ENCODE data around the gene CTF1. TPM values are rescaled to one million over a fixed set of nuclear protein-coding genes. Genes with fewer than 3 reads are reported as not detected.
A peak's percentile ranks its signal among the peaks of the same experiment; 100 is the strongest.
"Not testable (repeated sequence)": the region's sequence is repeated elsewhere in the genome, so short reads cannot be mapped to it uniquely, and the experiment has no call there.

The CTF1 gene
- total and polyA plus RNA-seq, 2 experiments from 2014 or later = 4.9 to 14.0 TPM

DNA sequence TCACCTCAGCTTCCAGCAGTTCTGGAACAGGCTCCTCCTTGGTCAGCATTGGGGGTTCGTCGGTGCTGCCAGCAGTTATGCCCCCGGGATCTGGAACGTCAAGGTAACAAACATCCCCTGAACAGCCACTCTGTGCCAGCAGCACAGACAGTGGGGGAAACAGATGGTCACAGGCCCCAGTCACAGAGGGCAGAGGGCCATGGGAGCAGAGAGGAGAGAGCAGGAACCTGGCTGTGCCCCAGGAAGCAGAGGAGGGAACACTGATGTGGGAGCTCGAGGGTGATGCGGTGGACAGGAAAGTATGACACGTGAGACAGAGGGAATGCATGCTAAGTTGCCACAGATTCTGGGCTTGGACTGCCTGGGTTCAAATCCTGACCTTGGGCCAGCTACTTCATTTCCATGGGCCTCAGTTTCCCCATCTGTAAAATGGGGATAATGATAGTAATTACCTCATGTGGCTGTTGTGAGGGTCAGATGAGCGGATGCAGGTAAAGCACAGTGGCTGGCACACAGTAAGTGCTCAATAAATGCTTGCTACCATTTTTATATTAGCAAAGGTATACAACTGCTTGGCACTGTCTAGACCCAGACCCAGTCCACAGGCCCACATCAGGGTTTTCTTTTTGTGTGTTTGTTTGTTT, 7.4 kb upstream of the CTF1 start:
- peaks cover 7% of the 10 kb centered on the region for H3K4me1 ChIP-seq (ENCODE audit: low read depth)
- no peaks in the 10 kb centered on the region for H3K9me3 ChIP-seq (ENCODE audit: low read depth)
- no peak for DNase-seq (ENCODE audit: low read depth in 1 of 2, low spot score in 1 of 2)
- H3K4me3 ChIP-seq = no peak overlapping the region
- no peak for TF ChIP-seq CTCF (IDR thresholded peaks at IDR 0.05; ENCODE audit: low read depth, low read length)
- no peak overlapping the region for H3K27ac ChIP-seq
- H3K27me3 ChIP-seq = no peaks in the 10 kb centered on the region
- peaks cover 11% of the 10 kb centered on the region for H3K36me3 ChIP-seq

- no peak overlapping the region for H3K4me3 ChIP-seq
- no peak overlapping the region for H3K27ac ChIP-seq
- H3K9me3 ChIP-seq (ENCODE audit: low read depth) = no peaks in the 10 kb centered on the region
- no peak for DNase-seq (ENCODE audit: low read depth in 1 of 2, low spot score in 1 of 2)
- H3K36me3 ChIP-seq = peaks cover 11% of the 10 kb centered on the region
- no peaks in the 10 kb centered on the region for H3K27me3 ChIP-seq
- TF ChIP-seq CTCF (IDR thresholded peaks at IDR 0.05; ENCODE audit: low read depth, low read length) = no peak
- H3K4me1 ChIP-seq (ENCODE audit: low read depth) = peaks cover 12% of the 10 kb centered on the region
Measured at GRCh38 chr16:30889721-30890120, 6.7 kb upstream of the CTF1 start.

GRCh38 chr16:30891043-30891823, 5.2 kb upstream of the CTF1 start:
- not testable (repeated sequence) for H3K27me3 ChIP-seq; H3K4me3 ChIP-seq; H3K9me3 ChIP-seq (ENCODE audit: low read depth); DNase-seq (ENCODE audit: low read depth in 1 of 2, low spot score in 1 of 2); H3K27ac ChIP-seq
- Histone ChIP-seq H3K36me3 (peaks cover 11% of the 10 kb centered on the region), H3K4me1 (ENCODE audit: low read depth) (peaks cover 19% of the 10 kb centered on the region)

DNA sequence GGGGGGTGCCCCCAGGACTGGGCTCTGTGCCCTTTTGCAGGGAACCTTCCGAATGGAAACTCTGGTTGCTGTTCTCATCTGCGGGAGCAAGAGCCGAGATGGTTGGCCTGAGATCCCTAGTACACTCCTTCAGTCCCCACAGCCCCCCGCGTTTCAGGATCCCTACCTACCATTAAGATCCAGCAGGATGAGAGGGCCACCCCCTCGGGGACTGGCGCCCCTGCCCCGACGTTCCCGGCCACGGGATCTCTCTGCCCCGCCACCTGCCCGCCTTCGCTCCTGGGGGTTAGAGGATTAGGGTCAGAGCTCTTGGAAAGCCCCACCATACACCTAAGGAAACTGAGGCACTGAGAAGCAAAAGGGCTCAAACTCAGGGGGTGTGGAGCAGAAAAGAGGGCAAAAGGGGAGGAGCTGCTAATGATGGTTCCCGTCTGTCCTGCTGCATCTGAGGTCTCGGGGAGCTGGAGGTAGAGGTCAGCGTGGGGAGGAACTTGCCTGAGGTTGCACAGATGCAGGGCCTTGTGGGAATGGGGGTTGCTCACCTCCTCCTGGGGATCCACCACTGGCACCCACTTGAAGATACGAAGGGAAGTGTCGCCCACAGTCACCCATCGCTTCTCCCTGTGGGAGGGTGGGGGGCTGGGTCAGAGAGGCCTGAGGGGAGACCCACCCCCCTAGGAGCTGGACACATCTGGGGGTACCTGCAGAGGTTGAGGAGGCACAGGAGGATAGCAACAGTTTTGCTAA, 3.6 kb upstream of the CTF1 start:
- H3K27ac ChIP-seq = peak overlapping the region; percentile 76
- H3K4me1 ChIP-seq (ENCODE audit: low read depth) = peaks cover 19% of the 10 kb centered on the region
- H3K36me3 ChIP-seq = peaks cover 8% of the 10 kb centered on the region
- no peaks in the 10 kb centered on the region for H3K27me3 ChIP-seq
- H3K9me3 ChIP-seq (ENCODE audit: low read depth) = no peaks in the 10 kb centered on the region
- no peak for DNase-seq (ENCODE audit: low read depth in 1 of 2, low spot score in 1 of 2)
- H3K4me3 ChIP-seq = peak overlapping the region; percentile 83
- no peak for TF ChIP-seq CTCF (IDR thresholded peaks at IDR 0.05; ENCODE audit: low read depth, low read length)

DNA sequence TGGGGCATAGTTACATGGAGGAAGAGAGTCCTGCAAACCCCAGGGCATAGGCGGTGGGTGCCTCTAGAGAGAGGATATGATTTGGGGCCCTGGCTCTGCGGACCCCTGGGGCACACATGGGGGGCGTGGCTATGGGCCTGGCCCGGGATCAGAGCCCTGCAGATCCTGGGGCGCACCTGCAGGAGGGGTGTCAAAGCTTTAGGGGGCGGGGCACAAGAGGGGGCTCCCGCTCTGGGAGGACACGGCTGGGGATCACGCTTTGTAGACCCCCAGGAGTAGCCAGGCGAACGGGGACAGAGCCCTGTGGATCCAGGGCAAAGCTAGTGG, 3.0 kb upstream of the CTF1 start:
- no peak for DNase-seq (ENCODE audit: low read depth in 1 of 2, low spot score in 1 of 2)
- peaks cover 19% of the 10 kb centered on the region for H3K4me1 ChIP-seq (ENCODE audit: low read depth)
- H3K36me3 ChIP-seq = peaks cover 8% of the 10 kb centered on the region
- no peak for TF ChIP-seq CTCF (IDR thresholded peaks at IDR 0.05; ENCODE audit: low read depth, low read length)
- H3K27me3 ChIP-seq = no peaks in the 10 kb centered on the region
- no peaks in the 10 kb centered on the region for H3K9me3 ChIP-seq (ENCODE audit: low read depth)
- H3K27ac ChIP-seq = peak overlapping the region; percentile 76
- peak overlapping the region; percentile 83 for H3K4me3 ChIP-seq
